Measurements from ENCODE around the gene FRMD4A. TPM values are rescaled to one million over a fixed set of nuclear protein-coding genes. Genes with fewer than 3 reads are reported as not detected.

FRMD4A gene
- total and polyA plus RNA-seq, 10 of the 15 experiments (the other 5 are each of a cell fraction or from before 2014, with no cell fraction given), result 17.8 to 75.2 (median 39.1) TPM

- BruUV-seq (replicated peaks), result no TSS peak
- H3K9me3 ChIP-seq (replicated peaks; ENCODE audit: control insufficient read depth, insufficient read depth, low read length), result no peaks in the 10 kb centered on the region
- POLR2A ChIA-PET, result interaction anchor here (1.0 kb wide), 1 partner anchor 307 kb away, joined by 4 read pairs; no protein-coding TSS in a partner anchor
- H3K79me2 ChIP-seq (ENCODE audit: control insufficient read depth, insufficient read depth, low read length), result no peaks in the 10 kb centered on the region
- no peaks in the 10 kb centered on the region for H3K36me3 ChIP-seq (ENCODE audit: control insufficient read depth in 2 of 2, insufficient read depth in 2 of 2, low read length in 1 of 2)
- RAD21 ChIA-PET (ENCODE audit: unreplicated experiment), result interaction anchor here (0.5 to 1.7 kb wide), 9 partner anchors 11 to 318 kb away, joined by 3 to 32 read pairs (median 4); no protein-coding TSS in a partner anchor
- H3K4me3 ChIP-seq, result no peak overlapping the region
- CTCF ChIA-PET, result interaction anchor here (0.7 to 3.0 kb wide), 14 partner anchors 8 to 449 kb away, joined by 3 to 20 read pairs (median 4); no protein-coding TSS in a partner anchor
- no peak overlapping the region for H3K4me2 ChIP-seq (ENCODE audit: control insufficient read depth, insufficient read depth)
- no peak overlapping the region for H3K27ac ChIP-seq (ENCODE audit: control insufficient read depth, insufficient read depth)
- peak; percentile 51; the same call in 1 of the 3 replicates for ATAC-seq
- no peaks in the 10 kb centered on the region for H4K20me1 ChIP-seq (ENCODE audit: control insufficient read depth, insufficient read depth)
- in situ Hi-C loops (cut with MboI) (loop anchor here (5.0 kb wide), 1 partner anchor 302 kb away; no protein-coding TSS in a partner anchor), intact Hi-C loops (cut with micrococcal nuclease; ENCODE audit: unreplicated experiment) (loop anchor here (2.0 to 5.0 kb wide), 2 partner anchors 87 to 309 kb away; no protein-coding TSS in a partner anchor)
- SMC1A ChIA-PET (ENCODE audit: uncharacterized antibody, unreplicated experiment), result interaction anchor here (0.8 to 3.5 kb wide), 16 partner anchors 11 to 435 kb away, joined by 3 to 30 read pairs (median 4); no protein-coding TSS in a partner anchor
- no peak for FAIRE-seq
- H3K27me3 ChIP-seq (replicated peaks in 1 of 2; ENCODE audit: control insufficient read depth in 2 of 2, insufficient read depth in 2 of 2, low read length in 1 of 2), result no peaks in the 10 kb centered on the region
- no peak overlapping the region for H3K9ac ChIP-seq (ENCODE audit: control insufficient read depth, insufficient read depth, low read length)
- H2AFZ ChIP-seq (ENCODE audit: control insufficient read depth, low read depth, low read length), result no peak overlapping the region
- DNase-seq (ENCODE audit: low read depth, low spot score), result no peak
- 54% methylated on average over 14 of the region's 14 CpGs for WGBS (ENCODE audit: insufficient coverage, insufficient replicate concordance, low lambda C conversion rate, missing lambda C conversion rate)
- no peaks in the 10 kb centered on the region for H3K4me1 ChIP-seq (ENCODE audit: control insufficient read depth, insufficient read depth, low read length)
- TF ChIP-seq SMC3 (IDR thresholded peaks at IDR 0.05; ENCODE audit: borderline replicate concordance, low read length) (peak; percentile 47; the same call in 1 of the 2 replicates), FOS (IDR thresholded peaks at IDR 0.05; ENCODE audit: borderline replicate concordance, extremely low read depth, insufficient read length) (no peak), CTCF (IDR thresholded peaks at IDR 0.05 in 2 of 3, conservative IDR thresholded peaks at IDR 0.05 in 1 of 3; ENCODE audit: control insufficient read depth in 2 of 3, extremely low read depth in 1 of 3, insufficient read depth in 1 of 3, low read depth in 3 of 3, low read length in 3 of 3) (peak in 2 of 3 experiments; percentile 32 to 46; a peak in 3 of 6 replicates), ESRRA (IDR thresholded peaks at IDR 0.05; ENCODE audit: low read length) (no peak), RAD21 (IDR thresholded peaks at IDR 0.05; ENCODE audit: insufficient read depth, low read depth, low read length) (peak; percentile 47)
These were observed 236.8 kb downstream of the FRMD4A start for GRCh38 chr10:14093730-14094484.

All from GM12878 (cell line).